ENCODE data around the gene ATG7.

ATG7 gene

GRCh38 chr3:11554236-11554610 lies 282.0 kb downstream of the ATG7 start:
- Mint-ChIP-seq H3K4me3 (no peak overlapping the region), H3K36me3 (ENCODE audit: low read depth) (peaks cover 67% of the 10 kb centered on the region), H3K9me3 (no peaks in the 10 kb centered on the region), H3K4me1 (peaks cover 66% of the 10 kb centered on the region), H3K27ac (peak overlapping the region in 2 of 3 experiments; percentile 21 to 55), H3K27me3 (ENCODE audit: low read depth) (no peaks in the 10 kb centered on the region)
- TF ChIP-seq CTCF (IDR thresholded peaks at IDR 0.05; ENCODE audit: unreplicated experiment in 3 of 3): no peak

- H3K27me3 Mint-ChIP-seq (ENCODE audit: low read depth): no peaks in the 10 kb centered on the region
- H3K36me3 Mint-ChIP-seq (ENCODE audit: low read depth): peaks cover 65% of the 10 kb centered on the region
- H3K9me3 Mint-ChIP-seq: no peaks in the 10 kb centered on the region
- TF ChIP-seq CTCF (IDR thresholded peaks at IDR 0.05; ENCODE audit: unreplicated experiment in 3 of 3): no peak
- H3K4me1 Mint-ChIP-seq: peaks cover 64% of the 10 kb centered on the region
- peak overlapping the region in 1 of 3 experiments; percentile 55 for H3K27ac Mint-ChIP-seq
- H3K4me3 Mint-ChIP-seq: no peak overlapping the region
Measured at GRCh38 chr3:11554666-11555065, 282.5 kb downstream of the ATG7 start.

GRCh38 chr3:11555211-11555782 lies 283.1 kb downstream of the ATG7 start:
- Mint-ChIP-seq H3K27me3 (ENCODE audit: low read depth) (no peaks in the 10 kb centered on the region), H3K9me3 (no peaks in the 10 kb centered on the region), H3K36me3 (ENCODE audit: low read depth) (peaks cover 64% of the 10 kb centered on the region), H3K27ac (peak overlapping the region; percentile 87 to 96 (median 94)), H3K4me3 (no peak overlapping the region), H3K4me1 (peaks cover 65% of the 10 kb centered on the region)
- no peak for TF ChIP-seq CTCF (IDR thresholded peaks at IDR 0.05; ENCODE audit: unreplicated experiment in 3 of 3)

- TF ChIP-seq CTCF (IDR thresholded peaks at IDR 0.05; ENCODE audit: unreplicated experiment in 3 of 3): no peak
- peak overlapping the region in 2 of 3 experiments; percentile 51 to 58 for H3K4me3 Mint-ChIP-seq
- peaks cover 65% of the 10 kb centered on the region for H3K4me1 Mint-ChIP-seq
- peaks cover 64% of the 10 kb centered on the region for H3K36me3 Mint-ChIP-seq (ENCODE audit: low read depth)
- H3K9me3 Mint-ChIP-seq: no peaks in the 10 kb centered on the region
- H3K27me3 Mint-ChIP-seq (ENCODE audit: low read depth): no peaks in the 10 kb centered on the region
- peak overlapping the region; percentile 87 to 98 (median 96) for H3K27ac Mint-ChIP-seq
Measured at GRCh38 chr3:11555881-11556633, 283.9 kb downstream of the ATG7 start.

- Mint-ChIP-seq H3K27ac (peak overlapping the region; percentile 87 to 98 (median 96)), H3K4me1 (peaks cover 64% of the 10 kb centered on the region), H3K27me3 (ENCODE audit: low read depth) (no peaks in the 10 kb centered on the region), H3K9me3 (no peaks in the 10 kb centered on the region), H3K36me3 (ENCODE audit: low read depth) (peaks cover 61% of the 10 kb centered on the region), H3K4me3 (peak overlapping the region in 2 of 3 experiments; percentile 4 to 58)
- no peak for TF ChIP-seq CTCF (IDR thresholded peaks at IDR 0.05; ENCODE audit: unreplicated experiment in 3 of 3)
Measured at GRCh38 chr3:11556851-11557644, 284.9 kb downstream of the ATG7 start.

Data from nephron (organoid).